GM12872 (cell line): Measurements from ENCODE around the gene STAT4.

Experiments used
- CTCF ChIP-seq: IDR thresholded peaks from 3 replicates; pipeline ENCODE4 v1.5.1; 2011; ENCODE audit warnings: low read depth, mild to moderate bottlenecking, low read length, moderate library complexity; ENCODE audit not compliant: insufficient read depth

Gene STAT4

DNA sequence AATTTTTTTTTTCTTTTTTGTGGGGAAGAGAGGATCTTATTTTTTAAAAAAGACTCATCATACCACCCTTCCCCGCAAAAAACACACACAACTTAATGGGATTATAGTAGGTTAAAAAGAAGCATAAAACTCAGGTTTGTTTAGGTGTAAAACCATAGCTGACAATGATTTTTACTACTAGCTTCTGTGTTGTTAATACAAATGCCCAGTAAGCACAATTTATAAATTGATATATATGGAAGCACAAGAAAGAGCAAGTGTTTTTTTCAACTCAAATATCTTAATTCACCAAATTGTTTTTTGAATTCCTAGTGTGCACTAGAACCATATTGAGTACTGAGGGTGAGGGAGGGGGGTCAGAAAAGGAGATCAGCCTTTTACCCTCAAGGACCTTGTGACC lies 7.0 kb downstream of the STAT4 start:
- TF ChIP-seq CTCF: no peak

GRCh38 chr2:191128911-191129304 lies 21.9 kb downstream of the STAT4 start:
- no peak for TF ChIP-seq CTCF

GRCh38 chr2:191128172-191128910 lies 22.5 kb downstream of the STAT4 start:
- no peak for TF ChIP-seq CTCF

DNA sequence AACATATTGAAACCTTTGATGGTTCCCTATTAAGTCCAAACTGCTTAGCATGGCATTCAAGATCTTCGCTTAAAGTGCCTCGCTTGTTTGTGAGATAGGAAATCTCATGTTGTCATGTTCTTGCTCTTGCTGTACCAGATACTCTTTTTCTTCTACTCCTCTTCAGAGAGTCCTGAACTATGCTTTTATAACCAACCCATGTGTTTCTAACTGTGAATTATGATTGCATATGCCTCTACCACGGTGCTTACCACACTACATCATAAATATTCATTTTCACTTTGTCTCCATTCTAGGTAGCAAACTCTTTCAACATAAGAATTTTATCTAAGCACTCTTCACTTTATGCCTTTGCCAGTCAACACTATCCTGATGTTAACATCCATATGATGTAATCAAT lies 23.6 kb downstream of the STAT4 start:
- no peak for TF ChIP-seq CTCF

GRCh38 chr2:191126386-191127085 lies 24.3 kb downstream of the STAT4 start:
- TF ChIP-seq CTCF: no peak

GRCh38 chr2:191125646-191126045 lies 25.1 kb downstream of the STAT4 start:
- no peak for TF ChIP-seq CTCF

DNA sequence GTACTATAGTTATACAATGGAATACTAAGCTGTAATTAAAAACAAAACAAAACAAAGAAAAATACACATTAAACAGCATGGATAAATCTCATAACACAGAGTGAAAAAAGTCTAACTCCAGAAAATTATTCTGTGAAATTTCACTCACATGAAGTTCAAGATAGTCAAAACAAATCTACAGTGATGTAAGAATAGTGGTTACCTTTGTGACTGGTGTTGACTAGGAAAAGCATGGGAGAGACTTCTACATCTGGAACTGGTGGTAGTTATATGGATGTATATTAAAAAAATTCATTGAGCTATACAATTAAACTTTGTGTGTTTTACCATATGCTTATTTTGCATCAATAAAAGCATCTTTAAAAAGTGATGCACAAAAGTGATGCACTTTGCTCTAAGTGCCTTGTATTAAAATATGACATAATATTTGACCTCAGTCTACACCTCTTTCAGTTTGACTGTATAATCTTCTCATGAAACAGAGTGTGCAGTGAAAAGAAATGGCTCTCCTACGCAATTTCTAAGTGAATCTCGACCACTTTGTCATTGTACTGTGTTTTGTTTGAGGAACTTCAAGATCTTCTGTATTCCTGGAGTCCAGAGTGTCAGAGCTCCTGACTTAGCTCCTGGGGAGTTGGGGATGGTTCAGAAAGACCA lies 28.0 kb downstream of the STAT4 start:
- no peak for TF ChIP-seq CTCF
